ENCODE results near the gene AK4.
"Not testable (repeated sequence)": the region's sequence is repeated elsewhere in the genome, so short reads cannot be mapped to it uniquely, and the experiment has no call there.

The AK4 gene

DNA sequence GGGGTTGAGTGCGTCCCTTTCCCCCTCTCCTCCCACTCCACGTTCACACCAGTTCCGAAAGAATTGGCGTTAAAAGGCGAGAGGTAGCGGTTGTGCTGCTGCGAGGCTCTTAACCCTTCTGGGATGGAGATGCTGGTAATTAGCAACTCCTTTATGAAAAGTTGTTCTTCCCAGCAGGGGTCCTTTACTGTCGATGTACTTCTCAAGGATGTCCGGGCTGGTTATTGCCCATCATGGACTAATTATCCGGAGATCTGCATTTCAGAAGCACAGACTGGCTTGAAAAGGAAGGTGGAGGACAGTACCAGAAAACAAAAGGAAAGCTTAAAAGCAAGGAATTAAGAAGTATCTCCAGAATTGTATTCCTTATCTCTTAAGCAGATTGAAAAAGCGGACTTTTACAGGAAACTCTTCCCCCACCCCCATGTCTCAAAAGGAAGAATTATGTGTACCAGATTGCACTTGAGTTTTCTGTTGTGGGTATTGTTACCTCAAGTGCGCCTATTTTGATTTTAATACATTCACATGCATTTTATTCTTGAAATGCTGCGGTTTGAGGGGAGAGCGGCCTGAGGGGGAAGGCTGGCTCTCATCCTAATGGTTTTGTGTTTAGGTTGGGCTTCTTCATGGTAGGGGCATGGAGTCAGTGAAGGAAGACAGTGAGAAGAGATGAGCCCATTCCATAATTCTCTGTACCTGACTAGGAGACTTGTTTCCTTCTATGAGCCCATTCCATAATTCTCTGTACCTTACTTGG is 1.5 kb downstream of the AK4 start:
- H3K9me3 ChIP-seq (ENCODE audit: control insufficient read depth, low read length): no peaks in the 10 kb centered on the region
- peak overlapping the region; percentile 69 for H3K4me3 ChIP-seq (ENCODE audit: insufficient read depth, low read depth, low read length, poor library complexity, severe bottlenecking)
- peaks cover 3% of the 10 kb centered on the region for H3K4me1 ChIP-seq (ENCODE audit: control insufficient read depth, insufficient read depth, low read length, poor library complexity, severe bottlenecking)
- no peak overlapping the region for H3K27ac ChIP-seq (ENCODE audit: insufficient read depth, low read length, poor library complexity, severe bottlenecking)
- no peaks in the 10 kb centered on the region for H3K36me3 ChIP-seq (ENCODE audit: control insufficient read depth, insufficient read depth, low read length)
- peaks cover 8% of the 10 kb centered on the region for H3K27me3 ChIP-seq (replicated peaks; ENCODE audit: control insufficient read depth, insufficient read depth, low read length, poor library complexity, severe bottlenecking)
- DNase-seq: no peak

DNA sequence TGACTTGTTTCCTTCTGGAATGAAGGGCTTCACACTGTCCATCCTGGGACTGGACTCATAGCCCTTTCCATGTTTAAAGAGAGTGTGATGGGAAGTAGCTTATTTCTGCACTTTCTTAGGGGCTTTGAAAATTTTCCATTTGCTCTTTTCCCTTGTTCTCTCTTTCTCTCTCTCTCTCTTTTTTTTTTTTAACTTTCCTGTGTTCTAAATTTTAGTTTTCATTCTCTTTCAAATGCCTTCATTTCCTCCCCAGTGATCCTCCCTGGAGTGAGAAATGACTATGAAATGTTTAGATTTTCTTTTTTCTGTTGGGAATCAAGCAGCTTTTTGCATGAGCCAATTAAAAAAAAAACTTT is 2.1 kb downstream of the AK4 start:
- Histone ChIP-seq H3K9me3 (ENCODE audit: control insufficient read depth, low read length) (no peaks in the 10 kb centered on the region), H3K27me3 (replicated peaks; ENCODE audit: control insufficient read depth, insufficient read depth, low read length, poor library complexity, severe bottlenecking) (peaks cover 8% of the 10 kb centered on the region), H3K4me3 (ENCODE audit: insufficient read depth, low read depth, low read length, poor library complexity, severe bottlenecking) (no peak overlapping the region), H3K4me1 (ENCODE audit: control insufficient read depth, insufficient read depth, low read length, poor library complexity, severe bottlenecking) (peaks cover 3% of the 10 kb centered on the region), H3K27ac (ENCODE audit: insufficient read depth, low read length, poor library complexity, severe bottlenecking) (no peak overlapping the region), H3K36me3 (ENCODE audit: control insufficient read depth, insufficient read depth, low read length) (no peaks in the 10 kb centered on the region)
- DNase-seq: no peak

DNA sequence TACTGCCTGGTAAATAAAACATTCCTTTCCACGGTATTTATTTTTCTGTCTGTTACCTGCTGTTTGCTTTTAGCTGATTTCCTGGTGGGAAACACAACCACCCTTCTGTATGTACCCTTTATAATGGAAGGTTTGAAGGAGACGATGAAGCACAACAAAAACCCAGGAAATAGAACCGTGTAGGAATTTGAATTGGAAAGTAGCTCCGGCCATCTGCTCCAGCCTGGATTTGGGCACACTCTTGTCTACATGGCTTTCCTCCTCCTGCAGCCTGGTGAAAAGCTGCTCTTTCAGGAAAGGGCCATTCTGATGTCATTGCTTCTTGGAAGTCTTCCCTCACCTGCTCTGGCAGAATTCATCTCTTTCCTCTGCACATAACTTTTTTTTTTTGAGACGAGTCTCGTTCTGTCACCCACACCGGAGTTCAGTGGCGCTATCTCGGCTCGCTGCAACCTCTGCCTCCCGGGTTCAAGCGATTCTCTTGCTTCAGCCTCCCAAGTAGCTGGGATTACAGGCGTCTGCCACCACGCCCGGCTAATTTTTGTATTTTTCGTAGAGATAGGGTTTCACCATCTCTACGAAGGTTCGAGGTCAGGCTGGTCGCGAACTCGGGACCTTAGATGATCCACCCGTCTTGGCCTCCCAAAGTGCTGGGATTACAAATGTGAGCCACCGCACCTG is 2.7 kb downstream of the AK4 start:
- Histone ChIP-seq H3K9me3 (ENCODE audit: control insufficient read depth, low read length) (no peaks in the 10 kb centered on the region), H3K4me1 (ENCODE audit: control insufficient read depth, insufficient read depth, low read length, poor library complexity, severe bottlenecking) (peaks cover 3% of the 10 kb centered on the region), H3K4me3 (ENCODE audit: insufficient read depth, low read depth, low read length, poor library complexity, severe bottlenecking) (no peak overlapping the region), H3K27ac (ENCODE audit: insufficient read depth, low read length, poor library complexity, severe bottlenecking) (no peak overlapping the region), H3K36me3 (ENCODE audit: control insufficient read depth, insufficient read depth, low read length) (no peaks in the 10 kb centered on the region), H3K27me3 (replicated peaks; ENCODE audit: control insufficient read depth, insufficient read depth, low read length, poor library complexity, severe bottlenecking) (peaks cover 8% of the 10 kb centered on the region)
- no peak for DNase-seq

DNA sequence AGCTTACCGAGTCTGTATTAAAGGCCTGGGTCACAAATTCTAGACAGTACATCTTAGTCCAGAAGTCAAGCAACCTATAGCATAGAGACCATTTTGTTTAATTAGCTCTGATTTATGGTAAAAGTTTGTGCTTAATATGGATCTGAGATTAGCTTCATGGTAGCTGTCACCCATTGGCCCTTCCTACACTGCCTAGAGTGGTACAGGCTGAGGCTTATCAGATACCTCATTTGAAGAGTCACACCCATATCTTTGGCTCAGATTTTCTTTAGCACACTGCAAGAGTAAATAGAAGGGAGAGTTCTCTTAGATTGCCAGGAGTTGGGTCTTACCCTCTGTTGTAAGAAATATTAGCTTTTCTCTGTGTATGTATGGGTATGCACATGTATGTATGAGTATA is 3.6 kb downstream of the AK4 start:
- H3K27ac ChIP-seq (ENCODE audit: insufficient read depth, low read length, poor library complexity, severe bottlenecking): no peak overlapping the region
- DNase-seq: no peak
- H3K9me3 ChIP-seq (ENCODE audit: control insufficient read depth, low read length): no peaks in the 10 kb centered on the region
- no peak overlapping the region for H3K4me3 ChIP-seq (ENCODE audit: insufficient read depth, low read depth, low read length, poor library complexity, severe bottlenecking)
- no peaks in the 10 kb centered on the region for H3K36me3 ChIP-seq (ENCODE audit: control insufficient read depth, insufficient read depth, low read length)
- H3K27me3 ChIP-seq (replicated peaks; ENCODE audit: control insufficient read depth, insufficient read depth, low read length, poor library complexity, severe bottlenecking): peaks cover 8% of the 10 kb centered on the region
- peaks cover 3% of the 10 kb centered on the region for H3K4me1 ChIP-seq (ENCODE audit: control insufficient read depth, insufficient read depth, low read length, poor library complexity, severe bottlenecking)

DNA sequence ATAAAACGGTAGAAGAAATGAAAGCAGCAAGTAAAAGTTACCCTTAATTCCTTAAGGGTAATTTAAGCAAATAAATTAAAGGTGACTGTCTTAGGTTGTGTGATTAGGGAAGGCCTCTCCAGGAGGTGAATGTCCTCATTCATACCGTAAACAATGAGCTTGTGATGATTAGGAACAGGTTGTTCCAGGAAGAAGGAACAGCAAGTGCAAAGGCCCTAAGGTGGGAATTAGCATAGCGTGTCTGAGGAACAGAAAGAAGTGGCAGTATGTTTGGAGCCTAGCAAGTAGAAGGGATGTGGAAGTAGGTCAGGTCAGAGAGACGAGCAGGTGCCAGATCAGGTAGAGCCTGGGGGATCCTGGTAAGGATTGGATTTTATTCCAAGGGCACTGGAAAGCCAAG is 5.6 kb downstream of the AK4 start:
- H3K9me3 ChIP-seq (ENCODE audit: control insufficient read depth, low read length): no peaks in the 10 kb centered on the region
- H3K4me1 ChIP-seq (ENCODE audit: control insufficient read depth, insufficient read depth, low read length, poor library complexity, severe bottlenecking): no peaks in the 10 kb centered on the region
- DNase-seq: no peak
- H3K36me3 ChIP-seq (ENCODE audit: control insufficient read depth, insufficient read depth, low read length): no peaks in the 10 kb centered on the region
- no peak overlapping the region for H3K27ac ChIP-seq (ENCODE audit: insufficient read depth, low read length, poor library complexity, severe bottlenecking)
- no peak overlapping the region for H3K4me3 ChIP-seq (ENCODE audit: insufficient read depth, low read depth, low read length, poor library complexity, severe bottlenecking)
- H3K27me3 ChIP-seq (replicated peaks; ENCODE audit: control insufficient read depth, insufficient read depth, low read length, poor library complexity, severe bottlenecking): peaks cover 5% of the 10 kb centered on the region

DNA sequence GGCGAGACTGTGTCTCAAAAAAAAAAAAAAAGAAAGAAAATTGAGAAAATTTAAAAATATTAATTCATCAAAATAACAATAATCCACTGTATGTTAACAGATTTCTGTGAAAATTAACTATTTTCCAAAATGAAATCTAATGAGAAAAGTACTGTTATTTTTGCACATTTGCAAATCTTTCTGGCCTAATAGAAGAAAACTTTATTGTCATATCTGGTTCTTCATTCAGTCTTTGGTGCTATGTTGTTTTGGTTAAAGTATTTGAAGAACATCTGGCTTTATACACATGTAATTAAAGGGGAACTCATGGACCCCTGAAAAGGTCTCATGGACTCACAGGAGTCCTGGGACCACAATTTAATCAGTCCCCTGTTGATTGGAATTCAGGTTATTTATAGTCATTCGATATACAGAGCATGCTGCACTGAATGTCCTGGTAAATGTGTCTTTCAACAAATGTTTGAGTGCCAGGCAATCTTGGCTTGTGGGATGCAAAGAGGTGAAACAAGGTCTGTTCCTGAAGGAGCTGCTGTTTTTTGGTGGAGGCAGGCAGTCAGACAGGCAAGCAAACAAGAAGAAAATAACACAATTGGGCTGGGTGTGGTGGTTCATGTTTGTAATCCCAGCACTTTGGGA is 9.0 kb downstream of the AK4 start:
- no peaks in the 10 kb centered on the region for H3K36me3 ChIP-seq (ENCODE audit: control insufficient read depth, insufficient read depth, low read length)
- no peak overlapping the region for H3K27ac ChIP-seq (ENCODE audit: insufficient read depth, low read length, poor library complexity, severe bottlenecking)
- no peaks in the 10 kb centered on the region for H3K9me3 ChIP-seq (ENCODE audit: control insufficient read depth, low read length)
- no peaks in the 10 kb centered on the region for H3K4me1 ChIP-seq (ENCODE audit: control insufficient read depth, insufficient read depth, low read length, poor library complexity, severe bottlenecking)
- H3K27me3 ChIP-seq (replicated peaks; ENCODE audit: control insufficient read depth, insufficient read depth, low read length, poor library complexity, severe bottlenecking): no peaks in the 10 kb centered on the region
- DNase-seq: no peak
- no peak overlapping the region for H3K4me3 ChIP-seq (ENCODE audit: insufficient read depth, low read depth, low read length, poor library complexity, severe bottlenecking)

DNA sequence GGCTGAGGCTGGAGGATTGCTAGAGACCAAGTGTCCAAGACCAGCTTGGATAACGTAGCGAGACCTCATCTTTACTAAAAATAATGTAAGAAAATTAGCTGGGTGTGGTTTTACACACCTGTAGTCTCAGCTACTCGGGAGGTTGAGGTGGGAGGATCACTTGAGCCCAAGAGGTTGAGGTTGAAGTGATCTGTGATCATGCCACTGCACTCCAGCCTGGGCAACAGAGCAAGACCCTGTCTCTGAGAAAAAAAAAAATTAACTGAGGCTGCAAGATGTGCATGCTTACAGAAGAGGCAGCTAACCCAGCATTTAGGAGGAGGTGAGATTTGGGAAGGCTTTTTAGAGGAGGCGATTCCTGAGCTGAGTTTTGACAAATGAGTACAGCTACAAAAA is 9.5 kb downstream of the AK4 start:
- no peaks in the 10 kb centered on the region for H3K27me3 ChIP-seq (replicated peaks; ENCODE audit: control insufficient read depth, insufficient read depth, low read length, poor library complexity, severe bottlenecking)

DNA sequence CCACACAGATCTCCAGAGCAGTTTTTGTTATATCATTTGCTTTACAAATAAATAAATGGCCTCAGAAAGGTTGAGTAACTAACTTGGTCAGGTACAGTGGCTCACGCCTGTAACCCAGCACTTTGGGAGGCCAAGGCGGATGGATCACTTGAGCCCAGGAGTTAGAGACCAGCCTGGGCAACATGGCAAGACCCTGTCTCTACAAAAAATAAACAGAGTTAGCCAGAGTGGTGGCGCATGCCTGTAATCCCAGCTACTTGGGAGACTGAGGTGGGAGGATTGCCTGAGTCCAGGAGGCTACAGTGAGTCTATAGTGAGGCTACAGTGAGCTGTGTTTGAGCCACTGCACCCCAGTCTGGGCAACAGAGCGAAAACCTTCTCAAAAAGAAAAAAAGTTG is 11.3 kb downstream of the AK4 start:
- H3K36me3 ChIP-seq (ENCODE audit: control insufficient read depth, insufficient read depth, low read length); H3K9me3 ChIP-seq (ENCODE audit: control insufficient read depth, low read length); H3K27me3 ChIP-seq (replicated peaks; ENCODE audit: control insufficient read depth, insufficient read depth, low read length, poor library complexity, severe bottlenecking); H3K4me1 ChIP-seq (ENCODE audit: control insufficient read depth, insufficient read depth, low read length, poor library complexity, severe bottlenecking); H3K4me3 ChIP-seq (ENCODE audit: insufficient read depth, low read depth, low read length, poor library complexity, severe bottlenecking); H3K27ac ChIP-seq (ENCODE audit: insufficient read depth, low read length, poor library complexity, severe bottlenecking); DNase-seq: not testable (repeated sequence)

More for the DNA sequence above, 9.5 kb downstream of the AK4 start:
- Histone ChIP-seq H3K4me3 (ENCODE audit: insufficient read depth, low read depth, low read length, poor library complexity, severe bottlenecking) (no peak overlapping the region), H3K4me1 (ENCODE audit: control insufficient read depth, insufficient read depth, low read length, poor library complexity, severe bottlenecking) (no peaks in the 10 kb centered on the region), H3K9me3 (ENCODE audit: control insufficient read depth, low read length) (no peaks in the 10 kb centered on the region), H3K36me3 (ENCODE audit: control insufficient read depth, insufficient read depth, low read length) (no peaks in the 10 kb centered on the region), H3K27ac (ENCODE audit: insufficient read depth, low read length, poor library complexity, severe bottlenecking) (no peak overlapping the region)
- no peak for DNase-seq

DNA sequence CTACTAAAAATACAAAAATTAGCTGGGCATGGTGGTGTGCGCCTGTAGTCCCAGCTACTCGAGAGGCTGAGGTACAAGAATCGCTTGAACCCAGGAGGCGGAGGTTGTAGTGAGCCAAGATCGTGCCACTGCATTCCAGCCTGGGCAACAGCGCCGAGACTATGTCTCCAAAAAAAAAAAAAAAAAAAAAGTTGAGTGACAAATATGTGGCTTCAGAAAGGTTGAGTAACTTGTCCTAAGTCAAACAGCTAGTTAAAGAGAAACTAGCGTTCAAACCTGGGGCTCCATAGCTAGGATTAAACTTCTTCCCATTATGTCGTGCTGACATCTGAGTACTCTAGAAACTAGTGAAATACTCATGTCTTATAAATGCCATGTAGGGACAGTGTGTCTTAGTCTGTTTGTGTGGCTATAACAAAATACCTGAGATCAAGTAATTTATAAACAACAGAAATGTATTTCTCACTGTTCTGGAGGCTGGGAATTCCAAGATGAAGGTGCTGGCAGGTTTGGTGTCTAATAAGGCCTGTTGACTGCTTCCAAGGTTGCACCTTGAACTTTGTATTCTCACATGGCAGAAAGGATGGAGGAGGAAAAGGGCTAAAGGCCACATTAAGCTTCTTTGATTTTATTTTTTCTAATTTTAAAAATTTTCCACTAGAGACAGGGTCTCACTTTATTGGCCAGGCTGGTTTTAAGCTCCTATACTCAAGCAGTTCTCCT is 12.0 kb downstream of the AK4 start:
- H3K4me1 ChIP-seq (ENCODE audit: control insufficient read depth, insufficient read depth, low read length, poor library complexity, severe bottlenecking): no peaks in the 10 kb centered on the region
- H3K27me3 ChIP-seq (replicated peaks; ENCODE audit: control insufficient read depth, insufficient read depth, low read length, poor library complexity, severe bottlenecking): no peaks in the 10 kb centered on the region
- H3K4me3 ChIP-seq (ENCODE audit: insufficient read depth, low read depth, low read length, poor library complexity, severe bottlenecking): no peak overlapping the region
- no peaks in the 10 kb centered on the region for H3K9me3 ChIP-seq (ENCODE audit: control insufficient read depth, low read length)
- H3K36me3 ChIP-seq (ENCODE audit: control insufficient read depth, insufficient read depth, low read length): no peaks in the 10 kb centered on the region
- no peak for DNase-seq
- no peak overlapping the region for H3K27ac ChIP-seq (ENCODE audit: insufficient read depth, low read length, poor library complexity, severe bottlenecking)
